HG03565 (cell line): ENCODE measurements around the gene SLC25A11.

Experiments
- ATAC-seq: cut with Tn5 transposase; IDR thresholded peaks from one replicate; pipeline ENCODE4 v1.9.1; 2021; ENCODE audit warnings: mild to moderate bottlenecking, moderate library complexity; ENCODE audit not compliant: unreplicated experiment

The SLC25A11 gene

GRCh38 chr17:4896332-4897197 is 43.3 kb downstream of the SLC25A11 start:
- ATAC-seq: no peak

GRCh38 chr17:4895657-4896331 is 44.1 kb downstream of the SLC25A11 start:
- ATAC-seq: no peak

- no peak for ATAC-seq
Measured at GRCh38 chr17:4895121-4895520, 44.7 kb downstream of the SLC25A11 start.

- ATAC-seq: no peak
Measured at GRCh38 chr17:4893721-4894560, 45.9 kb downstream of the SLC25A11 start.

GRCh38 chr17:4893272-4893671 is 46.6 kb downstream of the SLC25A11 start:
- no peak for ATAC-seq

GRCh38 chr17:4892499-4893221 is 47.2 kb downstream of the SLC25A11 start:
- no peak for ATAC-seq

GRCh38 chr17:4891411-4892410 is 48.1 kb downstream of the SLC25A11 start:
- no peak for ATAC-seq

- no peak for ATAC-seq
Measured at GRCh38 chr17:4887581-4887980, 52.3 kb downstream of the SLC25A11 start.
